SK-N-SH (cell line): Measurements from ENCODE around the gene XRCC3. TPM values are rescaled to one million over a fixed set of nuclear protein-coding genes. Genes with fewer than 3 reads are reported as not detected.

Source experiments
- CTCF ChIA-PET: fragments of 300-600, 350-600 bp; formaldehyde crosslinking; extraction: SDS; loops from one replicate; lab custom pipeline; 2021; lab: Yijun Ruan, JAX
- POLR2A ChIA-PET: fragments of 350-600 bp; sonication (Branson Sonifier 250); formaldehyde crosslinking; extraction: SDS; loops from one replicate; lab custom pipeline; 2020; ENCODE audit warnings: antibody characterized with exemption, inconsistent platforms; lab: Yijun Ruan, JAX
- DNase-seq: peaks from one replicate; pipeline ENCODE4 v3.0.0; 2012
- H2AFZ ChIP-seq: fragments of 200-600 bp; sonication (generic); 2 replicates; pipeline ENCODE4 v1.8.1; 2016; ENCODE audit warnings: antibody characterized with exemption, mild to moderate bottlenecking, low read depth
- H3F3A ChIP-seq: fragments of 200-600 bp; sonication (generic); replicated peaks from 2 replicates; pipeline ENCODE3; 2016; ENCODE audit warnings: antibody characterized with exemption, mild to moderate bottlenecking; ENCODE audit not compliant: insufficient read depth
- H3K27ac ChIP-seq, 2 experiments: fragments of 200-500 bp in 1 of 2; fragments of 200-600 bp in 1 of 2; sonication (Bioruptor generic) in 1 of 2; sonication (generic), shearing (Covaris generic) in 1 of 2; 2 replicates each; pipeline versions ENCODE4 v1.5.1 to v1.6.1; 2014 to 2016; ENCODE audit warnings: low read depth in 2 of 2, inconsistent platforms in 1 of 2, low read length in 1 of 2, mild to moderate bottlenecking in 1 of 2, mixed read lengths in 1 of 2
- H3K27me3 ChIP-seq: fragments of 200-600 bp; sonication (generic), shearing (Covaris generic); 2 replicates; pipeline ENCODE4 v1.6.1; 2016; ENCODE audit warnings: mixed run types; ENCODE audit not compliant: insufficient read depth
- H3K36me3 ChIP-seq, 2 experiments: fragments of 200-500 bp in 1 of 2; fragments of 200-600 bp in 1 of 2; sonication (Bioruptor generic) in 1 of 2; sonication (generic) in 1 of 2; replicated peaks in 1 of 2; 2 replicates each; pipeline versions ENCODE3 to v1.5.1; 2014 to 2016; ENCODE audit warnings: low read length in 1 of 2, mild to moderate bottlenecking in 1 of 2; ENCODE audit not compliant: insufficient read depth in 2 of 2, control insufficient read depth in 1 of 2
- H3K4me1 ChIP-seq, 2 experiments: fragments of 200-500 bp in 1 of 2; fragments of 200-600 bp in 1 of 2; sonication (Bioruptor generic) in 1 of 2; sonication (generic), shearing (Covaris generic) in 1 of 2; 2 replicates each; pipeline versions ENCODE4 v1.5.1 to v1.6.1; 2014 to 2016; ENCODE audit warnings: low read depth in 1 of 2, low read length in 1 of 2, mixed run types in 1 of 2; ENCODE audit not compliant: insufficient read depth in 2 of 2, control insufficient read depth in 1 of 2
- H3K4me2 ChIP-seq: fragments of 200-600 bp; sonication (generic), shearing (Covaris generic); 2 replicates; pipeline ENCODE4 v1.6.1; 2017; ENCODE audit warnings: mixed run types
- H3K4me3 ChIP-seq, 2 experiments: fragments of 200-500 bp in 1 of 2; fragments of 200-600 bp in 1 of 2; sonication (Bioruptor generic) in 1 of 2; sonication (generic), shearing (Covaris generic) in 1 of 2; 2 replicates each; pipeline versions ENCODE4 v1.5.1 to v1.8.1; 2014 to 2016; ENCODE audit warnings: low read depth in 2 of 2, inconsistent platforms in 1 of 2, low read length in 1 of 2, mild to moderate bottlenecking in 1 of 2, mixed read lengths in 1 of 2, moderate library complexity in 1 of 2
- H3K79me2 ChIP-seq: fragments of 200-600 bp; sonication (generic); 2 replicates; pipeline ENCODE4 v1.8.1; 2017; ENCODE audit warnings: mild to moderate bottlenecking; ENCODE audit not compliant: insufficient read depth
- H3K9ac ChIP-seq: fragments of 200-600 bp; sonication (generic); 2 replicates; pipeline ENCODE4 v1.6.1; 2017; ENCODE audit warnings: mixed run types
- H3K9me2 ChIP-seq: fragments of 200-600 bp; sonication (generic); 2 replicates; pipeline ENCODE4 v1.6.1; 2017; ENCODE audit warnings: mixed run types
- H3K9me3 ChIP-seq: fragments of 200-600 bp; sonication (generic); 2 replicates; pipeline ENCODE4 v1.6.1; 2017; ENCODE audit warnings: mixed run types, mild to moderate bottlenecking, moderate library complexity
- H4K20me1 ChIP-seq: fragments of 200-600 bp; sonication (generic); 2 replicates; pipeline ENCODE4 v1.6.1; 2017; ENCODE audit warnings: mild to moderate bottlenecking, mixed run types; ENCODE audit not compliant: insufficient read depth
- ELF1 ChIP-seq: IDR thresholded peaks from 2 replicates; pipeline ENCODE4 v1.4.0; 2012
- EP300 ChIP-seq, 2 experiments: IDR thresholded peaks; 2 replicates each; pipeline versions ENCODE4 v1.4.0 to v1.6.1; 2012; ENCODE audit warnings: borderline replicate concordance in 1 of 2, low read depth in 1 of 2, low read length in 1 of 2
- EZH2phosphoT487 ChIP-seq: fragments of 200-600 bp; sonication (generic); IDR thresholded peaks from 2 replicates; pipeline ENCODE4 v1.6.1; 2017; ENCODE audit warnings: low read depth, mixed run types, mild to moderate bottlenecking, antibody characterized with exemption, moderate library complexity, borderline replicate concordance
- FOXM1 ChIP-seq: IDR thresholded peaks from 2 replicates; pipeline ENCODE4 v1.4.0; 2012; ENCODE audit warnings: low read depth, mild to moderate bottlenecking
- IRF3 ChIP-seq: fragments of 150-350 bp; IDR thresholded peaks from 2 replicates; pipeline ENCODE4 v1.6.1; 2016; ENCODE audit warnings: mild to moderate bottlenecking, low read depth, low read length
- JUND ChIP-seq: IDR thresholded peaks from 2 replicates; pipeline ENCODE4 v1.4.0; 2012
- NRF1 ChIP-seq: IDR thresholded peaks from 2 replicates; pipeline ENCODE4 v1.6.1; 2012; ENCODE audit warnings: low read depth, mild to moderate bottlenecking, low read length
- SMC3 ChIP-seq: IDR thresholded peaks from 2 replicates; pipeline ENCODE4 v1.6.1; 2012; ENCODE audit warnings: low read depth, low read length, improper control_type of control experiment
- TAF1 ChIP-seq: IDR thresholded peaks from 2 replicates; pipeline ENCODE4 v1.6.1; 2012; ENCODE audit warnings: low read depth, mild to moderate bottlenecking, low read length, moderate library complexity, borderline replicate concordance
- TCF12 ChIP-seq: IDR thresholded peaks from 2 replicates; pipeline ENCODE4 v1.4.0; 2012
- USF1 ChIP-seq: IDR thresholded peaks from 2 replicates; pipeline ENCODE4 v1.4.0; 2012; ENCODE audit warnings: low read depth, borderline replicate concordance
- WGBS: methylation state at CpG from one replicate; pipeline ENCODE4 v1.1.6; 2017; ENCODE audit warnings: low lambda C conversion rate; 5-methylcytosine and 5-hydroxymethylcytosine counted together
- polyA plus RNA-seq, 3 experiments: library from polyadenylated mRNA; depleted of rRNA; stranded (reverse); fragments of >200 nt; gene quantifications; 2 replicates each; pipeline ENCODE4 v1.2.3, GENCODE V29; 2012
- TF ChIP-seq, protein P1 (sequence below): IDR thresholded peaks from 2 replicates; pipeline ENCODE4 v1.4.0; 2012; ENCODE audit warnings: low read depth

Gene XRCC3
- polyA plus RNA-seq, 1 of the 3 experiments (the other 2 are of a cell fraction) = 11.7 TPM

DNA sequence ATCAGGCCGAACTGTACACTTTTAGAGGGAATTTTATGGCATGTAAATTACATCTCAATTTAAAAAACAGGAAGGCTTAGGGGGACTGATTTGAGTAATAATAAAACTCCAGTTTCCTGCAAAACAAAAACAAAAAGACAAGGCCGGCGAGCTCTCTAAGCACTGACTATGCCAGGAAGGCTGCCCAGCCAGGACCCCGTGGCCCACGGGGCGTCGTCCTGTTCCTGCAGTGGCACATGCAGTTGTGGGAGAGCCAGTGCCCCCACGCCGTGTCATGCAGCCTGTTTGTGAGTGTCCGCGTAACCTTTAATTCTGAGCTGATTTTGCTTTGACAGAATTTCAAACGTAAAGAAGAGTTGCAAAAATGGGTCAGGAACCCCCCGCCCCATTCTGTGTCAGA, 10.5 kb downstream of the XRCC3 start:
- peaks cover 0 to 22% of the 10 kb centered on the region in 2 experiments; a peak in 1 of 4 replicates for H3K4me1 ChIP-seq
- no peak overlapping the region; a peak in 1 of 4 replicates for H3K27ac ChIP-seq
- H4K20me1 ChIP-seq = no peaks in the 10 kb centered on the region
- no peak overlapping the region for H3K9ac ChIP-seq
- DNase-seq = no peak
- TF ChIP-seq ELF1 = no peak
- TF ChIP-seq, protein P1, sequence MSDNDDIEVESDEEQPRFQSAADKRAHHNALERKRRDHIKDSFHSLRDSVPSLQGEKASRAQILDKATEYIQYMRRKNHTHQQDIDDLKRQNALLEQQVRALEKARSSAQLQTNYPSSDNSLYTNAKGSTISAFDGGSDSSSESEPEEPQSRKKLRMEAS = no peak
- no peak for TF ChIP-seq EZH2phosphoT487
- TF ChIP-seq IRF3 = no peak
- TF ChIP-seq SMC3 = no peak
- no peak for TF ChIP-seq TAF1
- no peak for TF ChIP-seq FOXM1
- TF ChIP-seq EP300 (IDR thresholded peaks at IDR 0.05; ENCODE audit: borderline replicate concordance in 1 of 2, low read depth in 1 of 2, low read length in 1 of 2) = no peak
- TF ChIP-seq USF1 = no peak
- no peak for TF ChIP-seq JUND
- no peak for TF ChIP-seq TCF12
- H3K36me3 ChIP-seq = peaks cover 7 to 79% of the 10 kb centered on the region in 2 experiments
- no peak overlapping the region for H2AFZ ChIP-seq
- no peaks in the 10 kb centered on the region for H3K9me2 ChIP-seq
- no peaks in the 10 kb centered on the region for H3K79me2 ChIP-seq
- no peak overlapping the region for H3K4me3 ChIP-seq
- H3K9me3 ChIP-seq = no peaks in the 10 kb centered on the region
- ChIA-PET CTCF (interaction anchor here (1.3 kb wide), 1 partner anchor 97 kb away, joined by 4 read pairs; no protein-coding TSS in a partner anchor), POLR2A (no interaction called here)
- peaks cover 2% of the 10 kb centered on the region for H3F3A ChIP-seq
- H3K4me2 ChIP-seq = no peak overlapping the region
- WGBS = 95% methylated on average over 9 of the region's 13 CpGs
- no peaks in the 10 kb centered on the region for H3K27me3 ChIP-seq

GRCh38 chr14:103703433-103704385, 11.5 kb downstream of the XRCC3 start:
- H3K79me2 ChIP-seq = no peaks in the 10 kb centered on the region
- H3K9ac ChIP-seq = no peak overlapping the region
- WGBS = 94% methylated on average over 22 of the region's 24 CpGs
- no peaks in the 10 kb centered on the region for H3K27me3 ChIP-seq
- H3K9me3 ChIP-seq = no peaks in the 10 kb centered on the region
- H4K20me1 ChIP-seq = no peaks in the 10 kb centered on the region
- ChIA-PET POLR2A (interaction anchor here (1.2 to 1.3 kb wide), 2 partner anchors 7 to 75 kb away, joined by 3 read pairs; partner anchors contain the start of gene KLC1), CTCF (interaction anchor here (0.6 kb wide), 1 partner anchor 9 kb away, joined by 3 read pairs; no protein-coding TSS in a partner anchor)
- H3K27ac ChIP-seq = peak overlapping the region in 1 of 2 experiments; percentile 2; a peak in 2 of 4 replicates
- H2AFZ ChIP-seq = no peak overlapping the region
- no peaks in the 10 kb centered on the region for H3K9me2 ChIP-seq
- no peak for TF ChIP-seq SMC3
- TF ChIP-seq NRF1 = no peak
- TF ChIP-seq EP300 (IDR thresholded peaks at IDR 0.05; ENCODE audit: borderline replicate concordance in 1 of 2, low read depth in 1 of 2, low read length in 1 of 2) = no peak
- no peak for DNase-seq
- no peak overlapping the region for H3K4me2 ChIP-seq
- H3K4me1 ChIP-seq = peaks cover 0 to 23% of the 10 kb centered on the region in 2 experiments; a peak in 1 of 4 replicates
- H3K36me3 ChIP-seq = peaks cover 7 to 80% of the 10 kb centered on the region in 2 experiments
- peaks cover 2% of the 10 kb centered on the region for H3F3A ChIP-seq
- no peak overlapping the region for H3K4me3 ChIP-seq
